Neutrophil (primary cell): ENCODE measurements around the gene UACA.

Experiments used
- H3K27ac ChIP-seq: fragments of 200-600 bp; sonication (generic); 2 replicates; pipeline ENCODE4 v1.5.1; 2016; ENCODE audit warnings: mild to moderate bottlenecking, moderate library complexity
- H3K27me3 ChIP-seq: fragments of 200-600 bp; sonication (generic); 2 replicates; pipeline ENCODE4 v1.6.0; 2016; ENCODE audit warnings: mild to moderate bottlenecking
- H3K36me3 ChIP-seq: fragments of 200-600 bp; sonication (generic); 2 replicates; pipeline ENCODE4 v1.5.1; 2017
- H3K4me1 ChIP-seq, 2 experiments: fragments of 200-600 bp in 1 of 2; sonication (generic) in 1 of 2; 1 replicate in 1 of 2; 2 replicates in 1 of 2; pipeline versions ENCODE4 v1.5.1 to v1.6.1; 2013 to 2016; ENCODE audit warnings: low read depth in 1 of 2, low read length in 1 of 2, mild to moderate bottlenecking in 1 of 2, moderate library complexity in 1 of 2; ENCODE audit not compliant: control insufficient read depth in 1 of 2, insufficient read depth in 1 of 2
- H3K4me3 ChIP-seq, 2 experiments: fragments of 200-600 bp in 1 of 2; sonication (generic) in 1 of 2; 1 replicate in 1 of 2; 2 replicates in 1 of 2; pipeline ENCODE4 v1.5.1; 2013 to 2016; ENCODE audit warnings: low read depth in 1 of 2, low read length in 1 of 2, mild to moderate bottlenecking in 1 of 2, moderate library complexity in 1 of 2
- H3K9me3 ChIP-seq: fragments of 200-600 bp; sonication (generic); 2 replicates; pipeline ENCODE4 v1.5.1; 2016
- TF ChIP-seq, protein P1 (sequence below): fragments of 200-600 bp; sonication (generic); IDR thresholded peaks from 2 replicates; pipeline ENCODE4 v1.5.1; 2016; ENCODE audit warnings: antibody characterized with exemption

Gene UACA

DNA sequence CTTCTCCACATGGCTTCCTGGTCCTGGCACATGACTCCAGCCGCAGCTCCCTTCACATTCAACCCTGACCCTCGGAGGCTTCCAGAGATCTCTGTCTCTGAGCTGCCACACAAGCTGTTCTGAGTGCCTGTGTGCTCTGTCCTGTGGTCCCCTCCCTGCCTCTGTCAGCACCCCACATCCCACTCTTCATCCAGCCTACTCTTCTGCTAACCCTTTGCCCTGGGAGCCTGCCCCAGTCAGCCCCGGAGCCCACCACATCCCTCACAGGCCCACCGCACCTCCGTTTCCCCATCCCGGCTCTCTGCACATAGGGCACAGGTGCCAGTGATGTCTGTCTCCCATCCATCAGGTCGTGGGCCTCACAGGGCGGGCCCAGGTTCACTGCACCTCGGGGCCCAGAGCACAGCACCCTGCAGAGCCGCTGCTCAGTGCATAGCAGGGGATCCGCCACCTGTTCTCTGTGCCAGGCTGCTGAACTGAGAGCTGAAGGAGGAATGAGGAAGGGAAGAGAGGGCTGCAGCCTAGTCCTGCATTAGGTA is 133.6 kb downstream of the UACA start:
- Histone ChIP-seq H3K4me1 (peaks cover 51 to 65% of the 10 kb centered on the region in 2 experiments), H3K27ac (no peak overlapping the region), H3K36me3 (no peaks in the 10 kb centered on the region), H3K4me3 (no peak overlapping the region), H3K9me3 (no peaks in the 10 kb centered on the region), H3K27me3 (no peaks in the 10 kb centered on the region)
- TF ChIP-seq, protein P1, sequence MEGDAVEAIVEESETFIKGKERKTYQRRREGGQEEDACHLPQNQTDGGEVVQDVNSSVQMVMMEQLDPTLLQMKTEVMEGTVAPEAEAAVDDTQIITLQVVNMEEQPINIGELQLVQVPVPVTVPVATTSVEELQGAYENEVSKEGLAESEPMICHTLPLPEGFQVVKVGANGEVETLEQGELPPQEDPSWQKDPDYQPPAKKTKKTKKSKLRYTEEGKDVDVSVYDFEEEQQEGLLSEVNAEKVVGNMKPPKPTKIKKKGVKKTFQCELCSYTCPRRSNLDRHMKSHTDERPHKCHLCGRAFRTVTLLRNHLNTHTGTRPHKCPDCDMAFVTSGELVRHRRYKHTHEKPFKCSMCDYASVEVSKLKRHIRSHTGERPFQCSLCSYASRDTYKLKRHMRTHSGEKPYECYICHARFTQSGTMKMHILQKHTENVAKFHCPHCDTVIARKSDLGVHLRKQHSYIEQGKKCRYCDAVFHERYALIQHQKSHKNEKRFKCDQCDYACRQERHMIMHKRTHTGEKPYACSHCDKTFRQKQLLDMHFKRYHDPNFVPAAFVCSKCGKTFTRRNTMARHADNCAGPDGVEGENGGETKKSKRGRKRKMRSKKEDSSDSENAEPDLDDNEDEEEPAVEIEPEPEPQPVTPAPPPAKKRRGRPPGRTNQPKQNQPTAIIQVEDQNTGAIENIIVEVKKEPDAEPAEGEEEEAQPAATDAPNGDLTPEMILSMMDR: no peak

DNA sequence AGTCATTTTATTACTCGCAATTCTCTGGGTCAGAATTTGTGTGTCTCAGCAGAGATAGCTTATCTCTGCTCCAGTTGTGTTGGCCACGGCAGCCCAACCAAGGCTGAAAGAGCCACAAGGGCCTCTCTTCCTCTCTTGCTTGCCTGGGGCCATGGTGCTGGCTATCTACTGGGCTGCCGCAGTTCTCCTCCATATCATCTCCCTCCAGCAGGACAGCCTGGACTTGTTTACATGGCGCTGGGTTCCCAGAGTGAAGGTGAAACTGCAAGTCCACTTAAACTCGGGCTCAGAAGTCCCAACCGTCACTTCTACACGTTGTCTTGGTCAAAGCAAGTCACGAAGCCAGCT is 134.8 kb downstream of the UACA start:
- TF ChIP-seq, protein P1: no peak
- no peaks in the 10 kb centered on the region for H3K36me3 ChIP-seq
- peaks cover 44 to 56% of the 10 kb centered on the region in 2 experiments for H3K4me1 ChIP-seq
- no peak overlapping the region for H3K4me3 ChIP-seq
- H3K27ac ChIP-seq: no peak overlapping the region
- no peaks in the 10 kb centered on the region for H3K9me3 ChIP-seq
- no peaks in the 10 kb centered on the region for H3K27me3 ChIP-seq

DNA sequence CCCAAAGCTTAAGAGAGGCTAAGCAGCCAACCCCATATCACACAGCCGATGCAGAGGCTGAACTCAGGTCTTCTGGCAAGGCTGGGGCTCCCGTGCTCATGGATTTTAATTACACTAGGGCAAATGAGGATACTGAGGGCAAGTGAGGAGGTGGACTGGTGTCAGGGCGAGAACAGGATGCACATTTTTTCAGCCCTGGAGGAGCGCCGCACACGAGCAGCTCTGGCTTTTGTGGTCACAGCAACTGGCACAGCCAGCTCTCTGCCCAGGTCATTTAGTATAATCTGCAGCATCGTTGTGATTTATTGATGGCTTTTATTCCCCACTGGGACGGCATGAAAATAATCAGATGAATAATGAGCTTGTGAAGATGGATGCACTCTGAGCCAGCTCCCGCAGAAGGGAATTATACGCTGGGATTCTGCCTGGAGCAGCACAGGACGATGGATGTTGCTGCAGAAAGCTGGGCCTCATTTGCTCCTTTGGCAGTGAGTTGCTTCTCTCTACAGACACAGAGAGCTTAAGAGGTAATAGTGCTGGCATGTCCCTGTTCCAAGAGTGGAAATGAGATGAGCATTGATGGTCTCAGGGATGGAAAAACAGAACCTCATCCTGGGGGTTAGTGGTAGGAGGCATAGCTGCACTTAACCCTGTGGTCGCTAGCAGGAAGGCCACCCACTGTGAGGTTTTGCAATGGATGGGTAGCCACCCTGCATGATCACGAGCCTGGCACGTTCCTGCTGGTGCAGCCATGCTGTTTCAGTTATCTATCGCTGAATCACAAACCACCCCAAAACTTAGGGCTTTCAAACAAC is 135.4 kb downstream of the UACA start:
- H3K4me3 ChIP-seq: no peak overlapping the region
- TF ChIP-seq, protein P1: no peak
- peaks cover 39 to 50% of the 10 kb centered on the region in 2 experiments for H3K4me1 ChIP-seq
- H3K9me3 ChIP-seq: no peaks in the 10 kb centered on the region
- H3K36me3 ChIP-seq: no peaks in the 10 kb centered on the region
- H3K27me3 ChIP-seq: no peaks in the 10 kb centered on the region
- H3K27ac ChIP-seq: no peak overlapping the region

DNA sequence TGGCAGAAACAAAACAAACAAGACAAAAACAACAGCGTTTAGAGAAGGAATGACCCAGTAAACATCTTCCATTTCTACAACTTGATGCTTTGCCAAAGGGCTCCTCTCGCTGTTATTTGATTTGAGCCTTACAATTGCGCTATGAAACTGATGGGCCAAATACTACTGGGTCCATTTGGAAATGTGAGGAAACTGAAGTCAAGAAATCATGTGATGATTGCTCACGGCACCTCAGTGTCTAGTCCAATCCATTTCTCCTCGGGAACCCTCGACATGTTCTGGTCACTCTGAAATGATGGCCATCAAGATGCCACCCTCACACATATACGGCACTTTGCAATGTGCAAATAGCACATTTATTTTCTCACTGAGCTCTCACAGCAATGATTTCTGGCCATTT is 136.0 kb downstream of the UACA start:
- Histone ChIP-seq H3K36me3 (no peaks in the 10 kb centered on the region), H3K9me3 (no peaks in the 10 kb centered on the region), H3K27ac (no peak overlapping the region), H3K4me3 (no peak overlapping the region), H3K4me1 (peaks cover 32 to 44% of the 10 kb centered on the region in 2 experiments), H3K27me3 (no peaks in the 10 kb centered on the region)
- TF ChIP-seq, protein P1: no peak

DNA sequence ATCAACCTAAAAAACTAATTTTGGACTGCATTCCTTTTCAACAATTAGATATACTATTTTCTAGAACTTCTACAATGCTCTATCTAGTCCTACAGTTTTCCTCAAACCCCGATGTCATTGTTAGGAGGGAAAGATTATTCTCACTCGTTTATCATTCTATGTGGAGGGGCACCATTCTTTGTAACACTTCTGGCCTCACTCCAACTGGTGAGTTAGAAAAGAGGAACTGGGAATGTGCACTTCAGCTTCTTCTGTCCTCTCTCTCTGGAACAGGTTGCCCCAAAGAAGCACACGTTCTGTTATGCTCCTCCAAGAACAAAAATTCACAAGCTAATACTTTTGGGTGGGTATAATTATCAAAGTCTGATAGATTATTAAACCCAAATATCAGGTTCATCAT is 137.9 kb downstream of the UACA start:
- no peak overlapping the region for H3K4me3 ChIP-seq

More for the DNA sequence above, 137.9 kb downstream of the UACA start:
- Histone ChIP-seq H3K27me3 (no peaks in the 10 kb centered on the region), H3K4me1 (peaks cover 14 to 25% of the 10 kb centered on the region in 2 experiments), H3K36me3 (no peaks in the 10 kb centered on the region), H3K27ac (peak overlapping the region; percentile 33), H3K9me3 (no peaks in the 10 kb centered on the region)
- TF ChIP-seq, protein P1: no peak
